Measurements from ENCODE around the gene TMEM158. TPM values are rescaled to one million over a fixed set of nuclear protein-coding genes. Genes with fewer than 3 reads are reported as not detected.

TMEM158 gene
- polyA plus RNA-seq, 1 donor (not counting 4 experiments of a cell fraction or from before 2014, with no cell fraction given) = 2.0 TPM

GRCh38 chr3:45249391-45249790 is 23.3 kb upstream of the TMEM158 start:
- H3K4me1 ChIP-seq (ENCODE audit: control insufficient read depth, extremely low read depth, insufficient read depth, low read length) = no peaks in the 10 kb centered on the region
- H3K9ac ChIP-seq (ENCODE audit: control insufficient read depth, extremely low read depth, insufficient read depth, low read length) = no peak overlapping the region
- H3K36me3 ChIP-seq (ENCODE audit: control insufficient read depth in 2 of 2, extremely low read depth in 1 of 2, insufficient read depth in 2 of 2, low read length in 2 of 2) = no peaks in the 10 kb centered on the region
- dilution Hi-C loops (cut with MboI; ENCODE audit: extremely low pct_ligation_motif_present, low sequenced_read_pairs) = no loop called here
- no peak overlapping the region for H2AFZ ChIP-seq (ENCODE audit: control insufficient read depth, low read length)
- H3K4me3 ChIP-seq (ENCODE audit: control insufficient read depth in 2 of 3, extremely low read depth in 1 of 3, insufficient read depth in 2 of 3, low read depth in 1 of 3, low read length in 3 of 3) = no peak overlapping the region
- FAIRE-seq = no peak
- no peak for TF ChIP-seq CTCF (optimal IDR thresholded peaks at IDR 0.05 in 1 of 3, IDR thresholded peaks at IDR 0.05 in 1 of 3, conservative IDR thresholded peaks at IDR 0.05 in 1 of 3; ENCODE audit: extremely low read depth in 1 of 3, insufficient read depth in 2 of 3, low read length in 3 of 3)
- no peak for TF ChIP-seq EZH2 (IDR thresholded peaks at IDR 0.05; ENCODE audit: low read length)
- H3K4me2 ChIP-seq (ENCODE audit: control insufficient read depth, extremely low read depth, insufficient read depth, low read depth, low read length) = no peak overlapping the region
- no peaks in the 10 kb centered on the region for H4K20me1 ChIP-seq (ENCODE audit: control insufficient read depth, extremely low read depth, insufficient read depth, low read length)
- no peaks in the 10 kb centered on the region for H3K9me1 ChIP-seq (ENCODE audit: control insufficient read depth, extremely low read depth, insufficient read depth, low read length)
- no peaks in the 10 kb centered on the region for H3K79me2 ChIP-seq (ENCODE audit: control insufficient read depth, insufficient read depth, low read length)
- no peak for DNase-seq (ENCODE audit: low read depth, low spot score)
- no peaks in the 10 kb centered on the region for H3K9me3 ChIP-seq (ENCODE audit: control insufficient read depth, low read depth, low read length)
- H3K27ac ChIP-seq (ENCODE audit: control insufficient read depth, insufficient read depth, low read length) = no peak overlapping the region
- no peaks in the 10 kb centered on the region for H3K27me3 ChIP-seq (ENCODE audit: control insufficient read depth, extremely low read depth, insufficient read depth, low read length)

- no peak for DNase-seq (ENCODE audit: low read depth, low spot score)
- dilution Hi-C loops (cut with MboI; ENCODE audit: extremely low pct_ligation_motif_present, low sequenced_read_pairs) = no loop called here
- no peaks in the 10 kb centered on the region for H3K79me2 ChIP-seq (ENCODE audit: control insufficient read depth, insufficient read depth, low read length)
- no peaks in the 10 kb centered on the region for H3K9me3 ChIP-seq (ENCODE audit: control insufficient read depth, low read depth, low read length)
- no peak overlapping the region for H2AFZ ChIP-seq (ENCODE audit: control insufficient read depth, low read length)
- H3K36me3 ChIP-seq (ENCODE audit: control insufficient read depth in 2 of 2, extremely low read depth in 1 of 2, insufficient read depth in 2 of 2, low read length in 2 of 2) = no peaks in the 10 kb centered on the region
- H3K4me2 ChIP-seq (ENCODE audit: control insufficient read depth, extremely low read depth, insufficient read depth, low read depth, low read length) = no peak overlapping the region
- no peaks in the 10 kb centered on the region for H3K4me1 ChIP-seq (ENCODE audit: control insufficient read depth, extremely low read depth, insufficient read depth, low read length)
- H4K20me1 ChIP-seq (ENCODE audit: control insufficient read depth, extremely low read depth, insufficient read depth, low read length) = no peaks in the 10 kb centered on the region
- FAIRE-seq = no peak
- peaks cover under 1% of the 10 kb centered on the region for H3K27me3 ChIP-seq (ENCODE audit: control insufficient read depth, extremely low read depth, insufficient read depth, low read length)
- H3K4me3 ChIP-seq (ENCODE audit: control insufficient read depth in 2 of 3, extremely low read depth in 1 of 3, insufficient read depth in 2 of 3, low read depth in 1 of 3, low read length in 3 of 3) = no peak overlapping the region
- H3K9me1 ChIP-seq (ENCODE audit: control insufficient read depth, extremely low read depth, insufficient read depth, low read length) = no peaks in the 10 kb centered on the region
- no peak overlapping the region for H3K27ac ChIP-seq (ENCODE audit: control insufficient read depth, insufficient read depth, low read length)
- H3K9ac ChIP-seq (ENCODE audit: control insufficient read depth, extremely low read depth, insufficient read depth, low read length) = no peak overlapping the region
- TF ChIP-seq EZH2 (IDR thresholded peaks at IDR 0.05; ENCODE audit: low read length) = no peak
- no peak for TF ChIP-seq CTCF (optimal IDR thresholded peaks at IDR 0.05 in 1 of 3, IDR thresholded peaks at IDR 0.05 in 1 of 3, conservative IDR thresholded peaks at IDR 0.05 in 1 of 3; ENCODE audit: extremely low read depth in 1 of 3, insufficient read depth in 2 of 3, low read length in 3 of 3)
These were observed 20.2 kb upstream of the TMEM158 start for GRCh38 chr3:45246241-45246640.
